Left lung (tissue), 10 donors: Measurements from ENCODE around the gene M1AP. TPM values are rescaled to one million over a fixed set of nuclear protein-coding genes. Genes with fewer than 3 reads are reported as not detected.

Source experiments
- ATAC-seq: fragments of 200-7000 bp; cut with Tn5 transposase; one replicate; pipeline ENCODE4 v1.9.1; 2020; ENCODE audit warnings: moderate library complexity
- DNase-seq, 4 donors: peaks; one replicate each; pipeline ENCODE4 v3.0.0-alpha.2; 2013 to 2020
- H3K27ac ChIP-seq, 2 donors: fragments of 200-600 bp; sonication (generic) in 1 of 2; one replicate each; pipeline versions ENCODE4 v1.5.0 to v1.8.0; 2020 to 2021
- H3K27me3 ChIP-seq, 2 donors: fragments of 200-600 bp; sonication (generic) in 1 of 2; one replicate each; pipeline versions ENCODE4 v1.5.0 to v1.8.0; 2020 to 2021
- H3K36me3 ChIP-seq, 2 donors: fragments of 200-600 bp; sonication (generic) in 1 of 2; one replicate each; pipeline versions ENCODE4 v1.5.0 to v1.8.0; 2020 to 2021
- H3K4me1 ChIP-seq, 2 donors: fragments of 200-600 bp; one replicate each; pipeline ENCODE4 v1.8.0; 2021
- H3K4me3 ChIP-seq, 2 donors: fragments of 200-600 bp; sonication (generic) in 1 of 2; one replicate each; pipeline versions ENCODE4 v1.5.0 to v1.8.0; 2020 to 2021; ENCODE audit warnings: mild to moderate bottlenecking in 1 of 2
- H3K9me3 ChIP-seq, 2 donors: fragments of 200-600 bp; sonication (generic) in 1 of 2; one replicate each; pipeline versions ENCODE4 v1.5.0 to v1.8.0; 2020 to 2021
- CTCF ChIP-seq, 2 donors: fragments of 200-600 bp; sonication (generic) in 1 of 2; IDR thresholded peaks; one replicate each; pipeline versions ENCODE4 v1.5.0 to v1.8.0; 2021; ENCODE audit warnings: antibody characterized with exemption in 2 of 2
- intact Hi-C, 2 donors: fragments of 100-400 bp; cut with DNase I; formaldehyde crosslinking; loops; one replicate each; pipeline versions ENCODE4 v1.11.2 to v1.14.2; 2022
- polyA plus RNA-seq, 6 donors: library from polyadenylated mRNA; unstranded; fragments of 120-200 nt; gene quantifications; one replicate each; pipeline ENCODE4 v1.2.1, GENCODE V29; 2013; ENCODE audit not compliant: insufficient read length in 6 of 6
- total RNA-seq, 2 donors: library from RNA; stranded (reverse); fragmentation: NEBNext Ultra II Directional; extraction: Animal tissue kit (Norgen Biotek cat#: 25700); gene quantifications; one replicate each; pipeline ENCODE4 v1.2.1, GENCODE V29; 2021
- donor health status: DM: no; HTN: yes; CAD: no.
- donor health status: DM: no; HTN: no; CAD: no.

The M1AP gene
- total and polyA plus RNA-seq, 8 donors = 0.14 to 1.1 (median 0.36) TPM

GRCh38 chr2:74548285-74548899 is 99.7 kb downstream of the M1AP start:
- no peak for ATAC-seq
- peak in 1 of 4 donors; percentile 13 for DNase-seq
- Histone ChIP-seq H3K27ac (peak overlapping the region; percentile 30 to 50), H3K4me1 (peaks cover 5 to 29% of the 10 kb centered on the region in 2 donors), H3K36me3 (no peaks in the 10 kb centered on the region), H3K27me3 (no peaks in the 10 kb centered on the region), H3K4me3 (peak overlapping the region; percentile 59 to 60), H3K9me3 (no peaks in the 10 kb centered on the region)
- no peak for TF ChIP-seq CTCF (IDR thresholded peaks at IDR 0.05)
- intact Hi-C loops = no loop called here

GRCh38 chr2:74546004-74546403 is 102.1 kb downstream of the M1AP start:
- no peaks in the 10 kb centered on the region for H3K9me3 ChIP-seq
- TF ChIP-seq CTCF (IDR thresholded peaks at IDR 0.05) = no peak
- ATAC-seq (no peak), DNase-seq (no peak)
- H3K36me3 ChIP-seq = no peaks in the 10 kb centered on the region
- H3K27ac ChIP-seq = no peak overlapping the region
- no peaks in the 10 kb centered on the region for H3K27me3 ChIP-seq
- intact Hi-C loops = no loop called here
- no peak overlapping the region for H3K4me3 ChIP-seq
- peaks cover 0 to 24% of the 10 kb centered on the region in 2 donors for H3K4me1 ChIP-seq

DNA sequence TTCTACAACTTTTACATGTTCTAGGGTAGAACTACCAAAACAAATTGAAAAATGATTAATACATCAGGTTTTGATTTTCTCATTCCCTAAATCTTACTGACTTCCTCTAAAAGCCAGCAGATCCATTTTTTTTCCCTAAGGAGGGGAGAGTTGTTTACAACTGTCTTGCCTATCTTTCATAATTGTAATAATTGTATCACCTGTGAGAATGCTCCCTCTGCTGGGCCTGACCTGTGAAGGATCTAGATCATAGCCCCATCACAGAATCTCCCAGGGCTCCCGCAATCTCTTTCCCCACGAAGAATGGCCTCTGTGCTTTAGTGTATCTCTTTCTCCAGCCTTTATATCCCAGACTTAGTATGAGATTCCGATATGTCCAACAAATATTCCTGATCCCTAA is 103.5 kb downstream of the M1AP start:
- intact Hi-C loops = no loop called here
- DNase-seq (no peak), ATAC-seq (no peak)
- H3K9me3 ChIP-seq = no peaks in the 10 kb centered on the region
- H3K27me3 ChIP-seq = no peaks in the 10 kb centered on the region
- no peak for TF ChIP-seq CTCF (IDR thresholded peaks at IDR 0.05)
- peaks cover 0 to 19% of the 10 kb centered on the region in 2 donors for H3K4me1 ChIP-seq
- no peak overlapping the region for H3K4me3 ChIP-seq
- H3K36me3 ChIP-seq = no peaks in the 10 kb centered on the region
- H3K27ac ChIP-seq = no peak overlapping the region

- H3K4me1 ChIP-seq = peaks cover 0 to 6% of the 10 kb centered on the region in 2 donors
- H3K27ac ChIP-seq = no peak overlapping the region
- H3K27me3 ChIP-seq = no peaks in the 10 kb centered on the region
- H3K36me3 ChIP-seq = no peaks in the 10 kb centered on the region
- ATAC-seq = no peak
- DNase-seq = no peak
- intact Hi-C loops = no loop called here
- no peak for TF ChIP-seq CTCF (IDR thresholded peaks at IDR 0.05)
- no peaks in the 10 kb centered on the region for H3K9me3 ChIP-seq
- H3K4me3 ChIP-seq = no peak overlapping the region
These were observed 105.2 kb downstream of the M1AP start for GRCh38 chr2:74542978-74543377.

GRCh38 chr2:74540291-74540690 is 107.8 kb downstream of the M1AP start:
- Histone ChIP-seq H3K9me3 (no peaks in the 10 kb centered on the region), H3K27me3 (no peaks in the 10 kb centered on the region), H3K4me3 (no peak overlapping the region), H3K27ac (peak overlapping the region in 1 of 2 donors; percentile 15), H3K4me1 (peaks cover 0 to 4% of the 10 kb centered on the region in 2 donors), H3K36me3 (no peaks in the 10 kb centered on the region)
- intact Hi-C loops = no loop called here
- ATAC-seq = peak; percentile 17
- no peak for TF ChIP-seq CTCF (IDR thresholded peaks at IDR 0.05)
- no peak for DNase-seq
